Measurements from ENCODE around the gene ABL2. TPM values are rescaled to one million over a fixed set of nuclear protein-coding genes. Genes with fewer than 3 reads are reported as not detected.

ABL2 gene
- total RNA-seq, 1 donor from 2014 or later, result 15.0 TPM

DNA sequence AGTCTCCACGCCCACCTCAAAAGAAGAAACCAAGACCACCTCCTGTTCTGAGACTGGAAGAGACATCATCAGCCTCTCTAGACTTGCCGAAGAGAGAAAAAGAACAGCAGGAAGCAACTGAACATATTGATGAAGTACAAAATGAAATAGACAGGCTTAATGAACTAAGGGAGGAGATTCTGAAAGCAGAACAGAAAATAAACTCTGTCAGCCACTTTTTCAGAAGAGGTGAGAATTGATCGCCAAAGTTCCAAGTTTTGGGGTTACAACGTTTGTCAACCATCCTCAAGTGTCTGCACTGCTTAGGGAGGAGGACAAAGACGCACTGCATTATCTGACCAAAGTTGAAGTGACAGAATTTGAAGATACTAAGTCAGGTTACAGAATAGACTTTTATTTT is 45.6 kb downstream of the ABL2 start:
- Histone ChIP-seq H3K9me3 (no peaks in the 10 kb centered on the region), H3K27ac (no peak overlapping the region), H3K36me3 (no peaks in the 10 kb centered on the region), H3K4me1 (peaks cover 19% of the 10 kb centered on the region), H3K27me3 (no peaks in the 10 kb centered on the region), H3K4me3 (no peak overlapping the region)
- TF ChIP-seq POLR2A (IDR thresholded peaks at IDR 0.05) (no peak), CTCF (IDR thresholded peaks at IDR 0.05) (no peak), POLR2AphosphoS5 (IDR thresholded peaks at IDR 0.05; ENCODE audit: insufficient read depth in 1 of 2, low read depth in 1 of 2) (no peak)
- intact Hi-C loops (cut with DNase I), result no loop called here
- DNase-seq (ENCODE audit: extremely low spot score in 2 of 2), result no peak

DNA sequence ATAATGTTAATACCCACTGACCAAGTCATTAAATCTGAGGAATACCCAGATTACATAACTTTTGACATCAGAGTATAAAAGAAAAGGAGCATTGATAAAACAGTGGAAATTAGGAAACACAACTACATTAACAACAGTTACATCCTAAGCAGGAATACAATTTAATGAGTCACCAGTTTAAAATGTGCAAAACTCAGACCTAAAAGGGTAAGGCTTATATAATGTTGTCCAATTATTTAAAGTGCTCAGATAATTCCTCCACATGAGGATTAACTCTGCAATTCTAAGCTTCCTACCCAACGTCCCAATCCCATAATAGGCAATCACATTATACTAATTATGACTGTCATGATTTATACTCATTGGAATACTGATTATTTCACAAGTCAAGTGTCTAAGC is 50.5 kb downstream of the ABL2 start:
- no peak for DNase-seq (ENCODE audit: extremely low spot score in 2 of 2)
- H3K4me3 ChIP-seq, result no peak overlapping the region
- no peak overlapping the region for H3K27ac ChIP-seq
- H3K9me3 ChIP-seq, result no peaks in the 10 kb centered on the region
- H3K27me3 ChIP-seq, result no peaks in the 10 kb centered on the region
- H3K4me1 ChIP-seq, result peaks cover 39% of the 10 kb centered on the region
- TF ChIP-seq CTCF (IDR thresholded peaks at IDR 0.05) (no peak), POLR2AphosphoS5 (IDR thresholded peaks at IDR 0.05; ENCODE audit: insufficient read depth in 1 of 2, low read depth in 1 of 2) (no peak), POLR2A (IDR thresholded peaks at IDR 0.05) (no peak)
- intact Hi-C loops (cut with DNase I), result loop anchor here (10.0 kb wide), 1 partner anchor 54 kb away; no protein-coding TSS in a partner anchor
- no peaks in the 10 kb centered on the region for H3K36me3 ChIP-seq

DNA sequence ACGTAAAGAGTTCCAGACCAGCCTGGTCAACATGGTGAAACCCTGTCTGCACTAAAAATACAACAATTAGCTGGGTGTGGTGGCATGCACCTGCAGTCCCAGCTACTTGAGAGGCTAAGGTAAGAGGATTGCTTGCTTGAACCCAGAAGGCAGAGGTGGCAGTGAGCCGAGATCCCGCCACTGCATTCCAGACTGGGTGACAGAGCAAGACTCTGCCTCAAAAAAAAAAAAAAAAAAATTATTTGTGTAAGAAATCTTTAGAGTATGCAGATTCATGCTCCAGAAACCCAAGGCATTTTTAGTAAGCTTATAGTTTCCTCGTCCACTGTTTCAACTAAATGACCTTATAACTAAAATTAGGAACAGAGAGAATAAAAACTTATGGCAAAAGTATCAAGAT is 51.3 kb downstream of the ABL2 start:
- H3K27ac ChIP-seq, result no peak overlapping the region
- no peaks in the 10 kb centered on the region for H3K36me3 ChIP-seq
- no peaks in the 10 kb centered on the region for H3K9me3 ChIP-seq
- peaks cover 39% of the 10 kb centered on the region for H3K4me1 ChIP-seq
- intact Hi-C loops (cut with DNase I), result loop anchor here (10.0 kb wide), 1 partner anchor 53 kb away; no protein-coding TSS in a partner anchor
- H3K4me3 ChIP-seq, result no peak overlapping the region
- DNase-seq (ENCODE audit: extremely low spot score in 2 of 2), result no peak
- no peaks in the 10 kb centered on the region for H3K27me3 ChIP-seq
- no peak for TF ChIP-seq CTCF (IDR thresholded peaks at IDR 0.05)
- TF ChIP-seq POLR2AphosphoS5 (IDR thresholded peaks at IDR 0.05; ENCODE audit: insufficient read depth in 1 of 2, low read depth in 1 of 2), result no peak
- no peak for TF ChIP-seq POLR2A (IDR thresholded peaks at IDR 0.05)

- Histone ChIP-seq H3K4me1 (peaks cover 39% of the 10 kb centered on the region), H3K27ac (no peak overlapping the region), H3K36me3 (no peaks in the 10 kb centered on the region), H3K27me3 (no peaks in the 10 kb centered on the region), H3K4me3 (no peak overlapping the region), H3K9me3 (no peaks in the 10 kb centered on the region)
- TF ChIP-seq CTCF (IDR thresholded peaks at IDR 0.05) (no peak), POLR2A (IDR thresholded peaks at IDR 0.05) (no peak), POLR2AphosphoS5 (IDR thresholded peaks at IDR 0.05; ENCODE audit: insufficient read depth in 1 of 2, low read depth in 1 of 2) (no peak)
- intact Hi-C loops (cut with DNase I), result loop anchor here (10.0 kb wide), 1 partner anchor 53 kb away; no protein-coding TSS in a partner anchor
- no peak for DNase-seq (ENCODE audit: extremely low spot score in 2 of 2)
Measured at GRCh38 chr1:179177615-179178014, 51.9 kb downstream of the ABL2 start.

- Histone ChIP-seq H3K27ac (no peak overlapping the region), H3K4me1 (peaks cover 39% of the 10 kb centered on the region), H3K4me3 (no peak overlapping the region), H3K27me3 (no peaks in the 10 kb centered on the region), H3K36me3 (no peaks in the 10 kb centered on the region), H3K9me3 (no peaks in the 10 kb centered on the region)
- DNase-seq (ENCODE audit: extremely low spot score in 2 of 2), result no peak
- TF ChIP-seq POLR2AphosphoS5 (IDR thresholded peaks at IDR 0.05; ENCODE audit: insufficient read depth in 1 of 2, low read depth in 1 of 2) (no peak), POLR2A (IDR thresholded peaks at IDR 0.05) (no peak), CTCF (IDR thresholded peaks at IDR 0.05) (no peak)
- intact Hi-C loops (cut with DNase I), result loop anchor here (10.0 kb wide), 1 partner anchor 52 kb away; no protein-coding TSS in a partner anchor
Measured at GRCh38 chr1:179177182-179177581, 52.3 kb downstream of the ABL2 start.

Measured in vagina (tissue), 2 donors.